NCI-H2029 treated with DMSO at 0.1 percent for 48 hours (cell line): ENCODE data around the gene CFAP251.

Experiments used
- DNase-seq: peaks from one replicate; lab custom pipeline; 2025; lab: John Stamatoyannopoulos, UW

The CFAP251 gene

GRCh38 chr12:121947981-121948380 lies 29.6 kb downstream of the CFAP251 start:
- DNase-seq, result no peak

GRCh38 chr12:121949648-121950397 lies 31.4 kb downstream of the CFAP251 start:
- DNase-seq, result no peak

GRCh38 chr12:121953117-121953692 lies 34.8 kb downstream of the CFAP251 start:
- no peak for DNase-seq

GRCh38 chr12:121953695-121954094 lies 35.3 kb downstream of the CFAP251 start:
- no peak for DNase-seq

- no peak for DNase-seq
Observed at GRCh38 chr12:121955258-121956237, 37.2 kb downstream of the CFAP251 start.

GRCh38 chr12:121957861-121958515 lies 39.6 kb downstream of the CFAP251 start:
- no peak for DNase-seq

GRCh38 chr12:121958541-121959240 lies 40.3 kb downstream of the CFAP251 start:
- DNase-seq, result no peak

GRCh38 chr12:121960541-121960940 lies 42.1 kb downstream of the CFAP251 start:
- DNase-seq, result no peak

- DNase-seq, result no peak
Observed at GRCh38 chr12:121961195-121961879, 42.9 kb downstream of the CFAP251 start.

GRCh38 chr12:121963341-121964018 lies 45.1 kb downstream of the CFAP251 start:
- DNase-seq, result no peak

- no peak for DNase-seq
Observed at GRCh38 chr12:121964813-121965643, 46.6 kb downstream of the CFAP251 start.

- no peak for DNase-seq
Observed at GRCh38 chr12:121966959-121967358, 48.6 kb downstream of the CFAP251 start.

- DNase-seq, result no peak
Observed at GRCh38 chr12:121968876-121969275, 50.5 kb downstream of the CFAP251 start.

- DNase-seq, result no peak
Observed at GRCh38 chr12:121969726-121970125, 51.3 kb downstream of the CFAP251 start.

GRCh38 chr12:121970581-121971300 lies 52.3 kb downstream of the CFAP251 start:
- DNase-seq, result no peak

- no peak for DNase-seq
Observed at GRCh38 chr12:121974026-121974985, 55.9 kb downstream of the CFAP251 start.

GRCh38 chr12:121975021-121975420 lies 56.6 kb downstream of the CFAP251 start:
- no peak for DNase-seq
